ENCODE data around the gene MAX.

Gene MAX, protein sequence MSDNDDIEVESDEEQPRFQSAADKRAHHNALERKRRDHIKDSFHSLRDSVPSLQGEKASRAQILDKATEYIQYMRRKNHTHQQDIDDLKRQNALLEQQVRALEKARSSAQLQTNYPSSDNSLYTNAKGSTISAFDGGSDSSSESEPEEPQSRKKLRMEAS

DNA sequence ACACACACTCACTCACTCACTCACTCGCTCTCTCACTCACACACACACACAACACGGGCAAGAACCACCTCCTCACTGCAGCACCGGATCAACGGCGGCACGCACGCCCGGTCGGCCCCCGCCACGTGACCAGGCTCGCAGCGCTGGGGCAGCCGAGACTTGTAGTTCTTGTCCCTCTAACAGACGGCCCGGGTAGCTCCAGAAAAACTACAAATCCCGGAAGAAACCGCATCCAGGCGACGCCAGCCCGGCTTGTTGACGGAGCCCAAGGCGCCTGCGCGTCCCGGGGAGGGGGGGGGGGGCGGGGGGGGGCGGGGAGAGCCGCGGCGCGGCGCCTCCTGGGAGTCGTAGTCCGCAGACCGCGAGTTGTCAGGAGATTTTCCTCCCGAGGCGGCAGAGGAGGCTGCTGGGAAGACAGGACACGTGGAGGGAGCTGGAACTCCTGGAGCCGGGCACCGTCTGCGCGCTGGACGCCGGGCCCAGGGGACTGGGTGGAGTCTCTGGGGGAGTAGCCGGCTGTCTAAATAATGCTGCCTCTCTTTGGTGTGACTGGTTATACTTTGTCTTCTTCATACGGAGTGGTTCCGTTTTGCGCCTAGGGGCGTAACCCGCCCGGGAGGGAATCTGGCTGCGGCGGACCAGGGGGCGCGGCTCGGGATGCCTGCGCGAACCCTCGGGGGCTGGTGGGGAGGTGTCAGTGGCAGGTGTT, at the start of gene MAX:
Gene MAX, minus strand, starts transcription at position 77 of the 709 bp plus-strand sequence. CDS start 178 bp downstream, outside the sequence.
- DNase-seq = peak; percentile 97

DNA sequence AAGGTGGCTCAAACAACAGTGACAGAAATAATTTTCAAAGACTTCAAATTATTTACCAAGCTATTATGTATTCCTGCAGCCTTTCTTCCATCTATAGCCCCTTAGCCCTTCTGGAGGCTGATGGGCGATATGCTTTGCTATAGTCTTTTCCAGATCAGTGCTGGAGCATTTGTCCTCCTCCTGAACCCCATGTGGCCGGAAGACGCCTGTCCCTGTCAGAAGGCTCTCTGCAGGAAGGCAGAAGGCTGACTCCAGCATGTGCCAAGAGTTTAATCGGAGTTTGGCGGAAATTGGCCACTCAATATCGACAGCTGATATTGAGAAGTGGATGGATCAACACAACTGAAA, 49.3 kb upstream of the MAX start:
- no peak for DNase-seq

DNA sequence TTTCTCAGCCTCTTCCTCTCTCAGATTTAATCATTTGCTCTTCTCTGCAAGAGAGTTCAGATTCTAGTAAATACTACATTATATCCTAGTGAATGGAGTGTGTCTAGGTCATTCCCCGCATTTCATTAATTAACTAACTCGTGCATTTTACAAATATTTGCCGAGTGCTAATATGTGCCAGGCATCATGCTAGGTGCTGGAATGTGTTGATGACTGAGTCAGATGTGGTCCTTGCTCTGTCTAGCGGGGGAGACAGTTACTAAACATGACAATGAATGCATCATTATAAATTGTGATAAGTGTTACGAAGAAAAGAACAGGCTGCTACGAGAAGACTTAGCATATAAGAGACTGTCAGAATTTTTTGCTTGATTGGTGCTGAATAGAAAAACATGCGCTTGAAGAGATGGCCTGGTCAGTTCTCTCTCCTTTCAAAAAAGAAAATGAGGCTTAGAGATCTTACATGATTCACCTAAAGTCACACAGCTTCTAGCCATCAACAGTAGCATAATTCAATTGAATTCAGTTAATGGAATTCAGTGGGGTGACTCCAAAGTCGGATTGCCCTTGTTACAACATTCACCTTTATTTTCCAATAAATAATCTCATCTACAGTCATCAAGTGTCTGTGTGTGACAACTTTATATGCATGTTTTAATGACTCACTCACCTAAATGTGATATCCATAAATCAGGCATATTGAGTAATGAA, 48.7 kb upstream of the MAX start:
- DNase-seq = no peak

DNA sequence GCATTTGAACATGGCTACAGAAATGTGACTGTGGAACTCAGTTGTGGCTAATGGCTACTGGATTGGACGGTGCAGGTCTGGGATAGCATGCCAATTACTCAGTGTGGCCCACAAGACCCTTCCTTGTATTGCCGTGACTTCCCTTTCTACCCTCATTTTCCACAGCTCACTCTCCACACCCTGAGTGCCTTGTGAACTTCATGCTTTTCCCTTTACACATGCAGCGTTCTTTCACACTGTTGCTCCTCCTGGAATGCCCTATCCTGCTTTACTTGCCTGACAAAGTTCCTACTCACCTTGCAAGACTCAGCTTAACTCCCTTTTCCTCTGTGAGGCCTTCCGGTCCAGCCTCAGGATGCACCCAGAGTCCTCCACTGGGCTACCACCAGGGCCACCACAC, 46.8 kb upstream of the MAX start:
- DNase-seq = no peak

DNA sequence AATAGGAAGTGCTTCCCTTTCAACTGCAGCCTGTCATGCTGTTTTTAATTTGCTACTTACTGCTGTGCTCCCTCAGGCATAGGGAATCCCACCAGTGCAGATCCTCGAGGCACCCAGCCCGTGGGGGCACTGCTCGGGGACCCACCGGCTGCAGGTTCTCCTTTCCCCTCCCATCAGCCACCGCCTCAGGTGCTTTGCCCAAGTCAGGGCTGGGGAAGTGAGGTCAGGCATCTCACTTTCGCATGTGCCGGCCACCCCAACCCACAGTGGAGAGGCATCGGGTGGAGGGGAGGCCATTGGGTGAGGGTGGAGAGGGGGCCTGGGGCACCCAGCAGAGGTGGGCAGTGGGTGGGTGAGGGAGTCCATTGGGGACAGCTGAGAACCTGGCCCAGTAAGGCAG, 41.9 kb upstream of the MAX start:
- no peak for DNase-seq

DNA sequence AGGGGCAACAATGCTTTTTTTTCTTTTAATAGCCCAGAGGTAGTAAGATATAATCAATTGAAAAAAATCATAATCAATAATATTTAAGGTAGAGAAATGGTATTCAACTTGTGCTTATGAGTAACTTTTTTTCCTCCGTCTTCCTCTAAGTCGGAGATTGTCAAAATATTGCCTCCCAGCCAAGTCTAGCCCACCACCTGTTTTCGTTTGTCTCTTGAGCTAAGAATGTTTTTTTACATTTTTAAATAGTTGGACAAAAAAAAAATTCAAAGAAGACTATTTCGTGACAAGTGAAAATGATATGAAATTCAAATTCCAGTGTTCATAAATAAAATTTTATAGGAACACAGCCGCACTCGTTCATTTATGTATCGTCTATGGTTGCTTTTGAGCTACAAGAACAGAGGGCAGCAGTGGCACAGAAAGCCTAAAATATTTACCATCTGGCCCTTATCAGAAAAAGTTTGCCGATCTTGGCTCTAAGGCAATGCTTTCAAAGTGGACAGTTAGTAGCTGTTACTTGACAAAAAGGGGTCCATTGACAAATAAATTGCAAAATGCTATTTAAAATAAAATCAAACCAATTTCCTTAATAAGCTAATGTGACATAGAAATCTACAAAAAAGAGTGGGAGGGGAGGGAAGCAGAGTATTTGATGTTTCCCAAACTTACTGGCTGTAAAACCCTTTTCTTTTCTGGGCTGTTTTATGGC, 40.8 kb upstream of the MAX start:
- DNase-seq = no peak

DNA sequence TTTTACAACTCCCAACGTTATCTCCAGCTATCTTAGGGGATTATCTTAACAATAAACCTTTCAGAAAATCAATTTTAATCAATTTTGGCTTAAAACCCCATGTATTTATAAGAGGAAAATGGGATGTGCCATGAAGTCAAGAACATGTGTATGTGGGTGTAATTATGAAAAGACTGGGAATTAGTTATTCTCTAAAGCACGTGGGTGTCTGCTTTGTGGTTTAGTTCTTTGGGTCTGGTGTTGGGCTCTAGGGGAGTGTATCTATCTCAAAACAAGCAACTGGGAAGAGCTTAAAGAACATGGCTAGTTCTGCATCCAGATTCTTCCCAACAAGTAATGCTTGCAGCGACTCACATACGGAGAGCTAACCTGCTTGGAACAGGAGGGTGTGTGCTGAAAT, 40.1 kb upstream of the MAX start:
- no peak for DNase-seq

DNA sequence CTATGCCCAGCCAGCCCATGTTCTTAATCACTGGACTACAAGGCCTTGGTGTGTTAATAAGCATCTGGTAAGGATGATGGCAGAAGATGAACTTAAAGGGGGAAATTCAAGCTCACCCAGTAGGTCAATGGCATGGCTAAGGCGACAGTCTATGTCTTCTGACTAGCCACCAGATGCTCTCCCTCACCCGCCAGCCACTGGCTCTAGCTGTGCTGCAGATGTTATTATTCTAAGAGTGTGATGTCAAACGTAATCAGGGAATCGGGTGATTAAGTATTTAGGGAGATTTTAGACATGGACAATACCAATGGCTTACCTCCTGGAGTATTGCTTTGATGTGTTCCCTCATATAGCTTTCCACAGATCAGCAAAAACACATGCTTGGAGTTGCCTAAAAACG, 39.2 kb upstream of the MAX start:
- no peak for DNase-seq

DNA sequence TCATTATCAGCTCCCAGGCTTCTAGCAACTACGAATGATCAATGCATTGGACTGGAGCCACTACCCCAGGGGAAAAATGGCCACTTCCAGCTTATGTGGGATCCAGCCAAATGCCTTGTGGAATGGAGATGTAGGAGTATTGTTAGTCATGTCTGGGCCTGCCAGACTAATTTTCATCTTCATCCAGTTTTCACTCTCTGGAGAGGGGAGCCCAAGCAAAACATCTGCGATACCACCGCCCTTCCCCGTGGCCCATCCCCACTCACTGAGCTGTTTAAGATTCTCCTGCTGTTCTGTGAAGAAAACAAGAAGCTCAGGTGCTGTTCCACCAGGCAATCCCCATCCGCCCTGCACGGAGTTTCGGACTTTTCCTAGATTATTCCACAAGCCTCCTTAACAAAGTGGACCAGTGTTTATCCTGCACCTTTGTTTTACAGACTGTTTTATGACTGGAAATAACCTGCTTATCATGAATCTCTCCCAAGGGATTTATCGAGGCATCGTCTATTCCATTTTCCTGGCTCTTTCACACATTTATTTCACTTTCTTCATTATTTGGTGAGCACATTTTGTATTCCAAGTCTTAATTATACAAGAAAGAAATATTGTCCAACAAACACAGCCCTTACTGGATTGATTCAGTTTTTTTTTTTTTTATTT, 35.5 kb upstream of the MAX start:
- DNase-seq = no peak

DNA sequence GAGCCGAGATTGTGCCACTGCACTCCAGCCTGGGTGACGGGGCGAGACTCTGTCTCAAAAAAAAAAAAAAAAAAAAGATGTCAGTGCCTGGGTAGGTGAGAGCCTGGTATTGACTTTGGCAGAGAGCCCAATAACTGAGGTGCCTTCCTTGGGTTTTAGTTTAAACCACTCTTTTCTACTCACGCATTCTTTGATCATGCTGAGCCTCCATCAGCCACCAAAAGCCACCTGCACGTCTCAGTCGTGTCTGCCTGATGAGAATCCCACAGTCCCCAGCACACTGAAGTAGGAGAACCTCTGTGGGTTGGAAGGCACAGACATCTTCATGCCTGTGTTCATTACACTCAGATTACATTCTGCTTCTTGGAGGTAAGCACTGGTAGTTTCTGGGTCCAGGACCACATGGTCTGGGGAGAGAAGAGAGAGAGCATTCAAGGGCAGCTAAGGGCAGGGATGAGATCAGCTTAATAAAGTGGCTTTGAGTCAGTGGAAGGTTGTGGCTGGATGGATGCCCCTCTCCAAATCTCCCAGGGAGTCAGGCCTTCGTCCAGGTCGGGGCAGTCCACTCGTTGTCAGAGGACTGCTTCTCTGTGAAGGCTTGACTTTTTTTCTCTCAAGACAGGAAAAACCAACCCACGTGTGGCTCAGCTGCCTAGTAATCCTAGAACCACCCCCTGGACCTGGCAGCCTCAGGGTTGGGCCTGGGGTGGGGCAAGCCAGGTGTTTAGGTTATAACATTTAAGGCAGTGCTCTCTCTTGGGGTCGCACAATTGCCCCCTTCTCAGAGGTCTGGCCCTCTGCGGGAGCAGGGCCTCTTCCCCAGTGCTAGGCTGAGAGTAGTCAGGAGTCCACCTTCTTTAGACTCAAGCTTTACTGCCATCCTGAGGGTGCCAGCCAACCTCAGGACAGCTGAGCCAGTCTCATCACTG, 32.6 kb upstream of the MAX start:
- DNase-seq = no peak

DNA sequence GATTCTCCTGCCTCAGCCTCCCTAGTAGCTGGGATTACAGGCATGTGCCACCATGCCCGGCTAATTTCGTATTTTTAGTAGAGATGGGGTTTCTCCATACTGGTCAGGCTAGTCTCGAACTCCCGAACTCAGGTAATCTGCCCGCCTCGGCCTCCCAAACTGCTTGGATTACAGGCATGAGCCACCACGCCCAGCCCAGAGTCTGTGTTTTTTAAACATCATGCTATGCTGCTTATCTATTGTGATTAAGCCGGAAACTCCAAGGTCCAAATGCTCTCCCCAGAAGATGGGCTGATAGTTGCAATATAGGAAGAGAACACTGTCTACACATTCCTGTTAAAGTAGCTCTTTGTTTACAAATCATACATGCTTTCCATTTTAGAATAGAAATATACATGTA, 30.5 kb upstream of the MAX start:
- no peak for DNase-seq

DNA sequence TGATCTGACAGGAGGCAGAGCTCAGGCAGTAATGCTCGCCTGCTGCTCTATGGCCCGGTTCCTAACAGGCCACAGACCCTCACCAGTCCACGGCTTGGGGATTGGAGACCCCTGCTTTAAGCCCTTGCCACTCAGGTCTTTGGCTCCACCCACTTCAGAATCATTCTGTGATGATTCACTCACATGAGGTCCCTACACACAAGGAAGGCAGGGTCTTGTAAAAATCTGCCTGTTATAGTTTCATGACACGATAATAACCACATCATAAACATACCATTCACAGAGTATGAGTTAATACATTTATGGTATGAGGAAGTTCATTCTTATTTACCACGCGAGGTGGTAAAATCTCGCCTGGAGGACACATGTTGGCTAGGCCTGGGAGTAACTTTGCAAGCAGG, 29.0 kb upstream of the MAX start:
- DNase-seq = no peak

DNA sequence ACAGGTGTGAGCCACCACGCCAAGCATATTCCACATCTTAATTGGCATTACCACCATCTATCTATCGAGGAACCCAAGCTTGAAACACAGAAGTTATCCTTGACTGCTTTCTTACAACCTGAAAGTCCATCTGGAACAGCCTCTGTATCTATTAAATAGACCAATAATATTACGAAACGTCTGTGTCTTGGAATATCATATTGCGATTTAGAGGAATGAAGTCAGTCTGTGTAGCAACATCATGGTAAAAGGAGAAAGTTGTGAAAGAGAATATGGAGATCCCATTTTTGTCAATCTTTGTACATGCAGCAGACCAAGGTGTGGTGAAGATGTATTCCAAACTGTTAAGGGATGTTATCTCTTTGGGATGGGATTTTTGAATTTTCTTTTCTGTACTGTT, 25.8 kb upstream of the MAX start:
- no peak for DNase-seq

DNA sequence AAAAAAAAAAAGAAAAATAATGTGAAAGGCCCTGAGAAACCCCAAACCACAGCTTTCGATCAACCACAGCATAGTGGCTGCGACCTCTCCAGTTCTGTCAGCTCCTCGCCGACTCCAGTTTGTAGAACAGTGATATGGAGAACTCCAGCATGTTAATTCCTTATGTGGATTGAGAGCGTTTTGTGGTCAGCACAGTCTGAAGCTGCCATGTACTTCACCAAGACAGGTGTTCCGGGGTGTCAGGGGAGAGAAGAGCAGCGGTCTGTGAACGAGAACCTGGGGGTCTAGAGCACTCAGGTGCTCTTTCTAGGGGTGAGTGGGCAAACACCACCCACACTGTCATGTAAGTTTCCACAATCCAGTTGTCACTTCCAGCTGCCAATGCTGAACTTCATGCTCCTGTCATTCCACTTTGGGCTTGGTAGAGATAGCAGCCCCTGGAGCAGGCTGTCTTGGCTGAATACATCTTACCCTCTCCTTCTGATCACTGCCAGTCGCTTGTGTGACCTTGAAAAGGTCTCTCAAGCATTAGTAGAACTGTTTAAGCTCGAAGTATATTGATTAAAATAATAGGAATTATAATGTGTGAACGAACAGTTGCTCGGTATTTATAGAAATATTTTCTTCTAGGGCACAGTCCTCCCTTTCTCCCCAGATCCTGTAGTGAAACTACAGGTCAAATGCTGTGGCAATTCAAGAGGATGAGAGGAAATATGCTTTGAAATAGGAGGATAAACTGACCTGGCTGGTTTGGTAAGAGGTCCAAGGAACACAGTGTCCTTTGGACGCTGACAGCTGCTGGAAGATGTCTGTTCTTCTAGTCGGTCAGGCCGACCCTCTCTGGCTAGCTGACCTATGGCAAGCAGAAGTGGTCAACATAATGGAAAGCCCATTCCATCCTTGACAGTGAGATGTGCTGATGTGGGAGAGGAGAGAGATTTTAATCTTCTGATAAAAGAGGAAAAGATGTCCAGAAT, 15.7 kb upstream of the MAX start:
- no peak for DNase-seq

DNA sequence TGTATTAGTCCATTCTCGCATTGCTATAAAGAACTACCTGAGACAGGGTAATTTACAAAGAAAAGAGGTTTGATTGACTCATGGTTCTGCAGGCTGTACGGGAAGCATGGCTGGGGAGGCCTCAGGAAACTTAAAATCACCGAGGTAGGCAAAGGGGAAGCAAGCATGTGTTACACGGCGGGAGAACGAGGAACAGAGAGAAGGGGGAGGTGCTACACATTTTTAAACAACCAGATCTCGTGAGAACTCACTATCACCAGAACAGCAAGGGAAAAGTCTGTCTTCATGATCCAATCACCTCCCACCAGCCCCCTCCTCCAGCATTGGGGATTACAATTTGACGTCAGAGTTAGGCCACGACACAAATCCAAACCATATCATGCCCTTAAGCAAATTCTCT, 13.3 kb upstream of the MAX start:
- DNase-seq = no peak

DNA sequence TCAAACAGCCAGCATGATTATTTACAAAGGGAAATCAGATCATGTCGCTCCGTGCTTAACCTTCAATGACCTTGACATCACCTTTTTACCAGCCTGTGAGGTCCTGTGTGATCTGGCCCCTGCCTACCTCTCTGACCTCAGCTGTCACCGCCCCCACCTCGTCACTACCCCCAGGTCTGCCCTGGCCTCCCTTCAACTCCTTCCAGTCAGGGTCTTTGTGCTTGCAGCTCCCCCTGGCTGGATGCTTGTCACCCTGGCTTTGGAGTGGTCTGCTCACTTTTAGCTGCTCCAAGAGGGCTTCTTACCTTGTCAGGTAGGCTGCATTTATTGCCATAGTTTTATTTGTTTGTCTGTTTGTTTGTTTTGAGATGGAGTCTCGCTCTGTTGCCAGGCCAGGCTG, 8.2 kb upstream of the MAX start:
- no peak for DNase-seq

DNA sequence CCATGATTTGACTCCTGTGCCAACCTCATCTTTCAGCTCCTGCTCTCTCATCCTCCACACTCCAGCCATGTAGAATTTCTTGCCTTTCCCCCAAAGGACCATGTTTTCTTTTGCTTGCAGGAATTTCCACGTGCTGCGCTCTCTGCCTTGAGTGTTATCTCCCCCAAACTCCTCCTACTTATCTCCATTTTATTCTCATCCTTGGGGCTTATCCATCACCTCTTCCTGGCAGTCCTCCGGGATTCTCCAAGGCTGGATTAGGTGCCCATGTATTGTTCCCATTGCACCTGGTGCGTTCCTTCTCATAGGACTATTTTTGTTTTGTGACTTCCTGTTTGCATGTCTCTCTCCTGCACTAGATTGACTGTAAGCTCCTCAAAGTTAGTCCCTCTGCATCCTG, 7.0 kb upstream of the MAX start:
- DNase-seq = no peak

DNA sequence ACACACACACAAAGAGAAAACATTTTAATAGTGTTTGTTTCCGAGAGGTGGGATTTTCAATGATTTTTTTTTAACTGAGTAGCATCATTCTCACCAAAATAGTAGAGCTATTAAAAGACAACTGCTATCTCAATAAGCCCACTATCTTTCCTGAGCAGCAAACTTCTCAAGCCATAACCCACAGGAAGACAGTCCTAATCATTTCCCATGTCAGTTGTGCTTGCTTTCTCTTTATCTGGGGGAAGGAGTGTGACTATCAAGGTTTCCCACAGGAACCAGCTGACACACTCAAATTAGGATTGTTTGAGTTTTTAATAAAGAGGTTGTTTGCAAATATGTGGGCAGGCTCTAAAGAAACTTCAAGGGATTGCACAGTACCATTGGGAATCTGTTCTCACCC, 4.9 kb upstream of the MAX start:
- no peak for DNase-seq

DNA sequence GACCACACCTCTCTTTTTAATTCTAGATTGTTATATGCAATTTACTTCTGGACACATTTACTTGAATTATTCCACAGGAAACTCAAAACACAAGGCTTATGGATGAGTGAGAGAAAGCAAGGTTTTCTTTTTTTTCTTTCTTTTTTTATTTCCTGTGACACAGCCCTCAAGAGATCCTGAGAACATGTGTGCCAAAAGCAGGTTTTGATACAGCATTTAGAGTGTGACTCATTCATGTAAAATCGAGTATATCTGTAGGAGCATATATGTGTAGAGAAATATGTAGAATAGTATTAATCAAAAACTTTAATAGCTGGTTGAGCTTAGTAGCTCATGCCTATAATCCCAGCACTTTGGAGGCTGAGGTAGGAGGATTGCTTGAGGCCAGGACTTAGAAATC, 4.4 kb upstream of the MAX start:
- no peak for DNase-seq

DNA sequence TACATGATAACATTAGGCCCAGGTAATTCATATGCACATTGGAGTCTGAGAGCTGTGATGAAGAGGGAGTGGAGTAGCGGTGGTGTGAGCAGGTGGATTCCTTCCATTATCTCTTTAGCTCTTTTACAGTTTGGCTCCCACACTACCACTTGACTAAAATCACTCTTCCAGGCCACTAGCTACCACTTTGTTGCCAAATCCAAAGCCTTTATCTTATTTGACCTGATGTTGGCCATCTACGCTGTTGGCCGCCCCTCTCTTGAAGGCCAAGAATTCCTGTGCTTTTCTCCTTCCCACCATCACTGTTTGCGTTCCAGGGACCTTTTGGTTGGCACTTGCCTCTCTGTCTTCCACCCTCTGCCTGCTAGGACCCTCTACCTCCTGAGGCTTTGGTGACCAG, 4.0 kb upstream of the MAX start:
- no peak for DNase-seq

DNA sequence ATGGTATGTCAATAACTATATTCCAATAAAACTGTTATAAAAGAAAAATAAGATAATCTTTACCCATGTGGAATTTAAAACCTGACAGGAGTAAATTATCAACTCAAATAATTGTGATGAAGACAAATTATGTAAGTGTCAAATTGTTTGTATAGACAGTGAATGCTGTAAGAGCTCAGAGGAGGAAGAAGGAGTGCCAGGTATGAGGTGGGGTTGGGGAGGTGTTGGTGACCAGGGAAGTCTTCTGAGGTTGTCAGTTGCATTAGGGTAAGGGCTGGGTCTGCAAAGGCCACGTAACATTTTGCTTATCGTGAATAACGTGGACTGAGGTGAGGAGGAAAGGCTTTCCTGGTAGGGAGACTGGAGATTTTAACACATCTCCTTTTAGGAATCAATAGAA, 2.5 kb upstream of the MAX start:
- DNase-seq = no peak
